ENCODE results near the gene HOXC12.

The HOXC12 gene

GRCh38 chr12:53994264-53995001, 39.7 kb downstream of the HOXC12 start:
- peaks cover 21% of the 10 kb centered on the region for H3K4me1 ChIP-seq (ENCODE audit: insufficient read depth, low read length)
- no peak for DNase-seq
- peaks cover 65% of the 10 kb centered on the region for H3K27me3 ChIP-seq (ENCODE audit: insufficient read depth, low read length, poor library complexity)
- H3K9me3 ChIP-seq (ENCODE audit: insufficient read depth, low read length, severe bottlenecking), result no peaks in the 10 kb centered on the region
- ATAC-seq (ENCODE audit: insufficient read depth, low read depth), result no peak
- no peak overlapping the region for H2AFZ ChIP-seq (ENCODE audit: low read depth, low read length)
- no peak overlapping the region for H3K27ac ChIP-seq (ENCODE audit: low read length)
- H3K4me2 ChIP-seq (ENCODE audit: insufficient read depth, low read length), result no peak overlapping the region
- no peak overlapping the region for H3K9ac ChIP-seq (ENCODE audit: low read depth, low read length)
- no peaks in the 10 kb centered on the region for H3K36me3 ChIP-seq (ENCODE audit: insufficient read depth, low read length)
- no peak overlapping the region for H3K4me3 ChIP-seq (ENCODE audit: low read depth in 1 of 2, low read length in 2 of 2)
- no peaks in the 10 kb centered on the region for H4K20me1 ChIP-seq (ENCODE audit: insufficient read depth, low read length)
- TF ChIP-seq EZH2 (IDR thresholded peaks at IDR 0.05; ENCODE audit: borderline replicate concordance, low read depth, low read length, severe bottlenecking), result no peak
- TF ChIP-seq, protein P1, sequence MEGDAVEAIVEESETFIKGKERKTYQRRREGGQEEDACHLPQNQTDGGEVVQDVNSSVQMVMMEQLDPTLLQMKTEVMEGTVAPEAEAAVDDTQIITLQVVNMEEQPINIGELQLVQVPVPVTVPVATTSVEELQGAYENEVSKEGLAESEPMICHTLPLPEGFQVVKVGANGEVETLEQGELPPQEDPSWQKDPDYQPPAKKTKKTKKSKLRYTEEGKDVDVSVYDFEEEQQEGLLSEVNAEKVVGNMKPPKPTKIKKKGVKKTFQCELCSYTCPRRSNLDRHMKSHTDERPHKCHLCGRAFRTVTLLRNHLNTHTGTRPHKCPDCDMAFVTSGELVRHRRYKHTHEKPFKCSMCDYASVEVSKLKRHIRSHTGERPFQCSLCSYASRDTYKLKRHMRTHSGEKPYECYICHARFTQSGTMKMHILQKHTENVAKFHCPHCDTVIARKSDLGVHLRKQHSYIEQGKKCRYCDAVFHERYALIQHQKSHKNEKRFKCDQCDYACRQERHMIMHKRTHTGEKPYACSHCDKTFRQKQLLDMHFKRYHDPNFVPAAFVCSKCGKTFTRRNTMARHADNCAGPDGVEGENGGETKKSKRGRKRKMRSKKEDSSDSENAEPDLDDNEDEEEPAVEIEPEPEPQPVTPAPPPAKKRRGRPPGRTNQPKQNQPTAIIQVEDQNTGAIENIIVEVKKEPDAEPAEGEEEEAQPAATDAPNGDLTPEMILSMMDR (IDR thresholded peaks at IDR 0.05; ENCODE audit: borderline replicate concordance, extremely low read depth, low read length, poor library complexity, severe bottlenecking), result no peak
- H3K79me2 ChIP-seq (ENCODE audit: insufficient read depth, low read length), result no peaks in the 10 kb centered on the region

GRCh38 chr12:53995002-53995377, 40.3 kb downstream of the HOXC12 start:
- DNase-seq (no peak), ATAC-seq (ENCODE audit: insufficient read depth, low read depth) (no peak)
- no peak overlapping the region for H3K4me3 ChIP-seq (ENCODE audit: low read depth in 1 of 2, low read length in 2 of 2)
- H3K9ac ChIP-seq (ENCODE audit: low read depth, low read length), result no peak overlapping the region
- peak overlapping the region; percentile 70; the same call in 1 of the 2 replicates for H2AFZ ChIP-seq (ENCODE audit: low read depth, low read length)
- peaks cover 59% of the 10 kb centered on the region for H3K27me3 ChIP-seq (ENCODE audit: insufficient read depth, low read length, poor library complexity)
- no peak for TF ChIP-seq EZH2 (IDR thresholded peaks at IDR 0.05; ENCODE audit: borderline replicate concordance, low read depth, low read length, severe bottlenecking)
- TF ChIP-seq, protein P1 (IDR thresholded peaks at IDR 0.05; ENCODE audit: borderline replicate concordance, extremely low read depth, low read length, poor library complexity, severe bottlenecking), result no peak
- H3K79me2 ChIP-seq (ENCODE audit: insufficient read depth, low read length), result no peaks in the 10 kb centered on the region
- H3K27ac ChIP-seq (ENCODE audit: low read length), result no peak overlapping the region
- no peaks in the 10 kb centered on the region for H4K20me1 ChIP-seq (ENCODE audit: insufficient read depth, low read length)
- H3K36me3 ChIP-seq (ENCODE audit: insufficient read depth, low read length), result no peaks in the 10 kb centered on the region
- H3K4me2 ChIP-seq (ENCODE audit: insufficient read depth, low read length), result no peak overlapping the region
- peaks cover 18% of the 10 kb centered on the region for H3K4me1 ChIP-seq (ENCODE audit: insufficient read depth, low read length)
- no peaks in the 10 kb centered on the region for H3K9me3 ChIP-seq (ENCODE audit: insufficient read depth, low read length, severe bottlenecking)

DNA sequence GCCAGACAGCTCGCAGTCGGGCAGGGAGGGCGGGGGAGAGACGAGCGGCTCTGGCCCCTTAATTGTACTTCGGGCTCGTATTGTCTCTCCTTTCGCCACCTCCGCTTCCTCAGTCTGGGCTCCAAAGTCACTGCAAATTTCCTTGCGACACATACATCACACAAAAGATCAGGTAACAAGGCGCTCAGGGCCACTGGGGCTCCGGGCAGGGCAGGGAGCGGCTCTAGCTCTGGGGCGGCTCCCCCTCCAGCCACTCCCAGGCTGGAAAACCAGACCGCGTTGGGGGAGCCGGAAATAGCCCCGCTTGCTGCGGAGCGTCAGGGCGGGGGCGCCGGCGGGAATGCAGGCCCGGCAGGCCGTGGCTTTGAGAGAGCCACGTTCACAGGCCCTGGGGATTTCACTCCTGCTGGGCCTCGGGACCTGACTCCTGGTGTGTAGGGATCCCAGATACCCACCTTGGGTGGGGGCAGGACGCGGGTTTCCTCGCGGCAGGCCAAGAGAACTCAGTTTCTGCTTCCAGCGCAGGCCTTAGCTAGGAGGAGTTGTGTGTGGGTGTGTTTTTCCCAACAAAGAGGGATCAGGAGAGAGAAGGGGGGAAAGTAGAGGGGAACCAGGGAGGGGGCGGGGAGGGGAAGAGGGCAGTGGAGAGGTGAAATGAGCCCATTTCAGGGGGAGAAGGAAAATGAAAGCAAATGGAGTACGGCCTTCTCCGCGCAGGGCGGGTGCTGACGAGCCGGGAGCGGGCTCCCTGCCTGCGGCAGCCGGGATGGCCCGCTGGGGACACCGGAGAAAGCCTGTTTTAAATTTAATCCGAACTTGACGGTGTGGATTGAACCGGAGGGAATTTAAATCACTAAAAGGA, 40.9 kb downstream of the HOXC12 start:
- H2AFZ ChIP-seq (ENCODE audit: low read depth, low read length), result peak overlapping the region; percentile 70
- no peaks in the 10 kb centered on the region for H3K36me3 ChIP-seq (ENCODE audit: insufficient read depth, low read length)
- peak overlapping the region in 1 of 2 experiments; percentile 47; a peak in 3 of 4 replicates for H3K4me3 ChIP-seq (ENCODE audit: low read depth in 1 of 2, low read length in 2 of 2)
- peak overlapping the region; percentile 54 for H3K4me2 ChIP-seq (ENCODE audit: insufficient read depth, low read length)
- peaks cover 18% of the 10 kb centered on the region for H3K4me1 ChIP-seq (ENCODE audit: insufficient read depth, low read length)
- H4K20me1 ChIP-seq (ENCODE audit: insufficient read depth, low read length), result no peaks in the 10 kb centered on the region
- H3K9me3 ChIP-seq (ENCODE audit: insufficient read depth, low read length, severe bottlenecking), result no peaks in the 10 kb centered on the region
- peak; percentile 67 for ATAC-seq (ENCODE audit: insufficient read depth, low read depth)
- H3K9ac ChIP-seq (ENCODE audit: low read depth, low read length), result peak overlapping the region; percentile 53
- TF ChIP-seq, protein P1 (IDR thresholded peaks at IDR 0.05; ENCODE audit: borderline replicate concordance, extremely low read depth, low read length, poor library complexity, severe bottlenecking), result no peak
- TF ChIP-seq EZH2 (IDR thresholded peaks at IDR 0.05; ENCODE audit: borderline replicate concordance, low read depth, low read length, severe bottlenecking), result no peak
- DNase-seq, result no peak
- H3K27ac ChIP-seq (ENCODE audit: low read length), result peak overlapping the region; percentile 32; the same call in 1 of the 2 replicates
- peaks cover 53% of the 10 kb centered on the region for H3K27me3 ChIP-seq (ENCODE audit: insufficient read depth, low read length, poor library complexity)
- no peaks in the 10 kb centered on the region for H3K79me2 ChIP-seq (ENCODE audit: insufficient read depth, low read length)
